Lower leg skin (tissue), 4 donors: ENCODE data around the gene ALKBH3. TPM values are rescaled to one million over a fixed set of nuclear protein-coding genes. Genes with fewer than 3 reads are reported as not detected.

ENCODE experiments used
- DNase-seq, 2 donors: peaks; one replicate each; pipeline ENCODE4 v3.0.0-alpha.2; 2019; ENCODE audit warnings: low spot score in 2 of 2
- H3K4me3 ChIP-seq: fragments of 200-600 bp; sonication (generic); 2 replicates; pipeline ENCODE4 v1.5.1; 2017; ENCODE audit warnings: mild to moderate bottlenecking, low read depth; ENCODE audit not compliant: poor library complexity, severe bottlenecking
- POLR2A ChIP-seq, 2 donors: fragments of 450-650 bp; IDR thresholded peaks; one replicate each; pipeline ENCODE4 v1.6.1; 2016 to 2017; ENCODE audit warnings: antibody characterized with exemption in 2 of 2, mild to moderate bottlenecking in 1 of 2, moderate library complexity in 1 of 2
- WGBS, 2 donors: methylation state at CpG; one replicate each; pipeline ENCODE4 v1.1.5; 2018; 5-methylcytosine and 5-hydroxymethylcytosine counted together
- intact Hi-C: fragments of 100-400 bp; cut with DNase I; formaldehyde crosslinking; loops from one replicate; pipeline ENCODE4 v1.15.0; 2023; ENCODE audit warnings: low total_unique reads
- total RNA-seq, 4 donors: library from RNA; depleted of rRNA; stranded (reverse); fragments of >200 nt; gene quantifications; one replicate each; pipeline ENCODE4 v1.1.0, GENCODE V29; 2016
- TF ChIP-seq, protein P1 (sequence below), 3 donors: fragments of 450-650 bp; IDR thresholded peaks; one replicate each; pipeline ENCODE4 v1.5.1; 2016; ENCODE audit warnings: antibody characterized with exemption in 3 of 3, mild to moderate bottlenecking in 3 of 3, moderate library complexity in 2 of 3

Gene ALKBH3
- total RNA-seq, 4 donors from 2014 or later, result 34.0 to 43.9 (median 39.8) TPM

DNA sequence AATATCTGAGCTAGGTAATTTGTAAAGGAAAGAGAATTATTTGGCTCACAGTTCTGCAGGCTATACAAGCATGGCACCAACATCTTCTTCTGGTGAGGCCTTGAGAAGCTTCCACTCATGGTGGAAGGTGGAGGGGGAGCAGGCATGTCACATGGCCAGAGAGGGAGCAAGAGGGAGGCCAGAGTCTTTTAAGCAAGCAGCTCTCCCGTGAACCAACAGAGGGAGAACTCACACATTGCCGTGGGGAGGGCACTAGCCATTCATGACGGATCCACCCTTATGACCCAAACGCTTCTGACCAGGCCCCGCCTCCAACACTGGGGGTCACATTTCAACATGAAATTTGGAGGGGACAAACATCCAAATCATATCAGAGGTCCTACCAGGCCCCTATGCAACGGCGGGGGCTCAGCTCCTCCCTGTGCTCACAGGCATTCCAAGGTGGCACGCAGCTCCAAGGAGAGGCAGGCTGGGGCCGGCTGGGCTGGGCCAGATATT, 66.4 kb downstream of the ALKBH3 start:
- DNase-seq, result no peak
- WGBS, 2 donors, result 36% methylated on average over 9 of the region's 9 CpGs
- TF ChIP-seq, protein P1, sequence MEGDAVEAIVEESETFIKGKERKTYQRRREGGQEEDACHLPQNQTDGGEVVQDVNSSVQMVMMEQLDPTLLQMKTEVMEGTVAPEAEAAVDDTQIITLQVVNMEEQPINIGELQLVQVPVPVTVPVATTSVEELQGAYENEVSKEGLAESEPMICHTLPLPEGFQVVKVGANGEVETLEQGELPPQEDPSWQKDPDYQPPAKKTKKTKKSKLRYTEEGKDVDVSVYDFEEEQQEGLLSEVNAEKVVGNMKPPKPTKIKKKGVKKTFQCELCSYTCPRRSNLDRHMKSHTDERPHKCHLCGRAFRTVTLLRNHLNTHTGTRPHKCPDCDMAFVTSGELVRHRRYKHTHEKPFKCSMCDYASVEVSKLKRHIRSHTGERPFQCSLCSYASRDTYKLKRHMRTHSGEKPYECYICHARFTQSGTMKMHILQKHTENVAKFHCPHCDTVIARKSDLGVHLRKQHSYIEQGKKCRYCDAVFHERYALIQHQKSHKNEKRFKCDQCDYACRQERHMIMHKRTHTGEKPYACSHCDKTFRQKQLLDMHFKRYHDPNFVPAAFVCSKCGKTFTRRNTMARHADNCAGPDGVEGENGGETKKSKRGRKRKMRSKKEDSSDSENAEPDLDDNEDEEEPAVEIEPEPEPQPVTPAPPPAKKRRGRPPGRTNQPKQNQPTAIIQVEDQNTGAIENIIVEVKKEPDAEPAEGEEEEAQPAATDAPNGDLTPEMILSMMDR (IDR thresholded peaks at IDR 0.05), result no peak
- TF ChIP-seq POLR2A (IDR thresholded peaks at IDR 0.05), result no peak
- H3K4me3 ChIP-seq, result no peak overlapping the region
- intact Hi-C loops, result no loop called here

DNA sequence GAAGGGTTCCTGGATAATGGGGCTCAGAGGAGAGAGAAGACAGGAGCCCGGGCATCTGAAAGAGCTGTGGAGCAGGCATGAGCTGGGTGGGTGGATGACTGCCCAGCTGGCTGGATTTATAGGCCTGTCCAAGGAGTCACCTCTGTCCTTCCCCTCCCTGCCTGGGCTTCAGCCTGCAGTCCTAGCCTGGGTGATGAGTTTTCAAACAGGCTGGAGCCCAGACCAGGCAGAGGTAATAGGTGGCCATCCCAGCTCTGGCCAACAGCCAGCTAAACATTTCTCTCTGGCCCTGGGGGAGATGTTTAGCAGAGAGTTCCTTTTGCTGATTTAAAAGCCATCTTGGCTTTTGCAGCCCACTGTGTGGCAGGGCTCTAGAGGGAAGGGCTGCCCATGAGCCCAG, 67.2 kb downstream of the ALKBH3 start:
- WGBS, 2 donors, result 68 to 92% methylated on average over 1 of the region's 1 CpG
- no peak for DNase-seq

DNA sequence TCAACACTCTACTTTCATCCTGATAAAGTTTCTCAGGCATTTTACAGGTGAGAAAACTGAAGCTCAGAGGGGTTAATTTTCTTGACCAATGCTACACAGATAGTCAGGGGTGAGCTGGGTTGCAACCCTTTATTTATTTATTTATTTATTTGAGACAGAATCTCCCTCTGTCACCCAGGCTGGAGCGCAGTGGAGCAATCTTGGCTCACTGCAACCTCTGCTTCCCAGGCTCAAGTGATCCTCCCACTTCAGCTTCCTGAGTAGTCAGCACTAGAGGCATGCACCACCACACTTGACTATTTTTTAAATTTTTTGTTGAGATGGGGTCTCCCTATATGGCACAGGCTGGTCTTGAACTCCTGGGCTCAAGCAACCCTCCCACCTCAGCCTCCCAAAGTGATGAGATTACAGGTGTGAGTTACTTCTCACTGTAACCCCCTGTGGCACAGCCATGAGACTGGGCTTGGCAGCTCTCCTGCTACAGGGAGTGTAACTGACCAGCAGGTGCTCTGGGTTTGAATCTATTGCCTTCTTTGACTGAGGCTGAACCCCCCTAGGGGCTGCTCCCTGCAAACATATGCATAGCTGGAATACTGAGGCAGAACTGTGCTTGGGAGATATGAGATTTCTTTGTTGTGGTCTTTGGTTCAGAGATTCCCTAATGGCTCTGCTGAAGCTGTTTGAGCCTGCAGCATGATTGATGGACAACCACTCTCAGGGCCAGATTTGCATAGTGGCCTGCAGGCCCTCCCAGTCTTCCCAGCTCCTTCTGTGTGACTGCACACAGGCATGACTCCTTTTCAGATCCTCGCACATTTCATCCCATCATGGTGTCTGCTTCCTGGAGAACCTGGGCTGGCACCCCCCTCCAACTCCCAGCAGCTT, 68.0 kb downstream of the ALKBH3 start:
- intact Hi-C loops, result no loop called here
- DNase-seq, result peak in 1 of 2 donors; percentile 46
- no peak for TF ChIP-seq POLR2A (IDR thresholded peaks at IDR 0.05)
- TF ChIP-seq, protein P1 (IDR thresholded peaks at IDR 0.05), result no peak
- WGBS, 2 donors, result 87 to 95% methylated on average over 2 of the region's 2 CpGs
- H3K4me3 ChIP-seq, result no peak overlapping the region

More for the DNA sequence above, 67.2 kb downstream of the ALKBH3 start:
- TF ChIP-seq, protein P1 (IDR thresholded peaks at IDR 0.05), result no peak
- no peak for TF ChIP-seq POLR2A (IDR thresholded peaks at IDR 0.05)
- intact Hi-C loops, result no loop called here
- no peak overlapping the region for H3K4me3 ChIP-seq

DNA sequence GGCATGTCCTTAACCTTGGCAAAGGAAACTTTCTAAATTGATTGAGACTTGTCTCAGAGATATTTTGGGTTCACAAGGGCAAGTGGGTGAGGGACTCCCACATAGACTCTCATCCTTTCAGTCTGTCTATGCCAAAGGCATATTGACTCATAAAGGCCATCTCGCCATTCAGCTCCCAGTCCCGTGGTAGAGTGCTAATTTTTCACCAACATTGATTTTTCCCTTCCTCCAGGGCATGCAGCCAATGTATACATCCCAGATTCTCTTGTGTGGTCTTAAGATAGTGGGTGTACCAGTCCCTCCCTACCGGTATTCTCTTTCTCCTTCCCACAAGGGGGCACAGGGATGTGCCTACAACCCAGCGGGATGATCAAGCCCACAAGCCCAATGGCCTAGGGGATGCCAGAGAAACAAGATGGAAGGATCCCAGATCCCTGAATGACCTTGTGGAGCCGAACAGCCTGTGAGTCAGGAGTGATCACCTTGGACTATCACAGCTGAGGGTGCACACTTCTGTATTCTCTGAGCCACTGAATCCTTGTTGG, 69.8 kb downstream of the ALKBH3 start:
- DNase-seq, result peak in 1 of 2 donors; percentile 57
- H3K4me3 ChIP-seq, result no peak overlapping the region
- 65 to 78% methylated on average over 5 of the region's 5 CpGs for WGBS, 2 donors
- intact Hi-C loops, result no loop called here
- TF ChIP-seq, protein P1 (IDR thresholded peaks at IDR 0.05), result no peak
- TF ChIP-seq POLR2A (IDR thresholded peaks at IDR 0.05), result no peak

DNA sequence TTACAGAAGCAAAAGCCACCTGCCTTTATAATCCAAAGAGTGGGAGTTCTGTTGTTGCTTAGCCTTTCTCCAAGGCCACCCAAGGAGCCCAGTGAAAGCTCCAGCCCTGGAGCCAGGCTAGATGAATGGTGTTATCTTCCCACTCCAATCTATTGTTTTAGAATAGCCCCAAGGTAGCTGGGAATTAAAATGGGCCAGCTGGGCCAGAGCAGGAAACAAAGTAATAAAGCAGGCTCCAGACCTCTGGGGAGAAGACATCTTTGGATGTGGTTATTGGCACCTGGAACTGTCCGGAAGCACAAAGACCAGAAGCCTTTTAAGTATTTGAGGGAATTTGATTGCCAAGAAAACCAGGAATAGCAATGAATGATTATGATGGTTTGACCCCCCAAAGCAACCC, 70.6 kb downstream of the ALKBH3 start:
- TF ChIP-seq, protein P1 (IDR thresholded peaks at IDR 0.05), result no peak
- TF ChIP-seq POLR2A (IDR thresholded peaks at IDR 0.05), result no peak
- intact Hi-C loops, result no loop called here
- peak in 1 of 2 donors; percentile 32 for DNase-seq
- no peak overlapping the region for H3K4me3 ChIP-seq
- WGBS, 2 donors, result 43 to 67% methylated on average over 1 of the region's 1 CpG
